Activated CD8-positive, alpha-beta T cell treated with anti-CD3 and anti-CD28 coated beads for 36 hours (primary cell): ENCODE measurements around the gene SDHB. TPM values are rescaled to one million over a fixed set of nuclear protein-coding genes. Genes with fewer than 3 reads are reported as not detected.

ENCODE experiments used
- ATAC-seq: fragments of 200-7000 bp; cut with Tn5 transposase; one replicate; pipeline ENCODE4 v1.10.0; 2021; ENCODE audit warnings: mild to moderate bottlenecking, moderate library complexity
- CTCF ChIA-PET: fragments of 350-600 bp; sonication (Branson Sonifier 250); formaldehyde crosslinking; loops from one replicate; lab custom pipeline; 2021; ENCODE audit warnings: antibody characterized with exemption; lab: Charles Lee
- POLR2A ChIA-PET: fragments of 350-600 bp; sonication (Branson Sonifier 250); formaldehyde crosslinking; loops from one replicate; lab custom pipeline; 2021; ENCODE audit warnings: antibody characterized with exemption; lab: Charles Lee
- DNase-seq: peaks from one replicate; pipeline ENCODE4 v3.0.0-alpha.2; 2020
- H3K27ac Mint-ChIP-seq: one replicate; pipeline ENCODE4 v1.8.0; 2021; ENCODE audit warnings: mild to moderate bottlenecking, mixed read lengths
- H3K27me3 Mint-ChIP-seq: one replicate; pipeline ENCODE4 v1.8.0; 2021; ENCODE audit warnings: mixed read lengths
- H3K36me3 Mint-ChIP-seq: one replicate; pipeline ENCODE4 v1.8.0; 2021; ENCODE audit warnings: low read depth, mixed read lengths
- H3K4me1 Mint-ChIP-seq: one replicate; pipeline ENCODE4 v1.8.0; 2021; ENCODE audit warnings: low read depth, mixed read lengths
- H3K4me3 Mint-ChIP-seq: one replicate; pipeline ENCODE4 v1.8.0; 2021; ENCODE audit warnings: mild to moderate bottlenecking, moderate library complexity, mixed read lengths
- H3K9me3 Mint-ChIP-seq: one replicate; pipeline ENCODE4 v1.8.0; 2021; ENCODE audit warnings: mixed read lengths
- CTCF ChIP-seq: fragments of 200-600 bp; IDR thresholded peaks from one replicate; pipeline ENCODE4 v1.8.0; 2022; ENCODE audit warnings: antibody characterized with exemption, mild to moderate bottlenecking
- intact Hi-C: fragments of 100-400 bp; cut with micrococcal nuclease; formaldehyde crosslinking; loops from one replicate; pipeline ENCODE4 v1.10.0; 2022
- total RNA-seq, 2 experiments: library from RNA; stranded (reverse); gene quantifications; one replicate each; pipeline ENCODE4 v1.2.3, GENCODE V29; 2021

Gene SDHB
- total RNA-seq, 2 experiments from 2014 or later = 135 to 148 TPM

GRCh38 chr1:17045150-17045549, 8.7 kb downstream of the SDHB start:
- no peak for DNase-seq
- CTCF ChIA-PET = interaction anchor here (1.8 to 4.5 kb wide), 3 partner anchors 11 to 93 kb away, joined by 5 to 22 read pairs (median 12); no protein-coding TSS in a partner anchor
- Mint-ChIP-seq H3K36me3 (peaks cover 28% of the 10 kb centered on the region), H3K27me3 (no peaks in the 10 kb centered on the region), H3K4me3 (no peak overlapping the region), H3K9me3 (no peaks in the 10 kb centered on the region), H3K27ac (no peak overlapping the region), H3K4me1 (peaks cover 18% of the 10 kb centered on the region)
- no peak for TF ChIP-seq CTCF
- ATAC-seq = no peak
- intact Hi-C loops = no loop called here
- POLR2A ChIA-PET = no interaction called here

- peaks cover 18% of the 10 kb centered on the region for H3K4me1 Mint-ChIP-seq
- POLR2A ChIA-PET = no interaction called here
- H3K9me3 Mint-ChIP-seq = no peaks in the 10 kb centered on the region
- no peaks in the 10 kb centered on the region for H3K27me3 Mint-ChIP-seq
- peaks cover 33% of the 10 kb centered on the region for H3K36me3 Mint-ChIP-seq
- CTCF ChIA-PET = no interaction called here
- intact Hi-C loops = no loop called here
- DNase-seq (no peak), ATAC-seq (no peak)
- no peak overlapping the region for H3K27ac Mint-ChIP-seq
- H3K4me3 Mint-ChIP-seq = no peak overlapping the region
- no peak for TF ChIP-seq CTCF
Observed at GRCh38 chr1:17043676-17044075, 10.2 kb downstream of the SDHB start.

- Mint-ChIP-seq H3K4me3 (no peak overlapping the region), H3K27me3 (no peaks in the 10 kb centered on the region), H3K36me3 (peaks cover 31% of the 10 kb centered on the region), H3K27ac (no peak overlapping the region), H3K4me1 (peaks cover 8% of the 10 kb centered on the region), H3K9me3 (no peaks in the 10 kb centered on the region)
- ChIA-PET CTCF (interaction anchor here (1.2 kb wide), 1 partner anchor 79 kb away, joined by 3 read pairs; no protein-coding TSS in a partner anchor), POLR2A (no interaction called here)
- DNase-seq = no peak
- intact Hi-C loops = no loop called here
- ATAC-seq = no peak
- TF ChIP-seq CTCF = no peak
Observed at GRCh38 chr1:17040135-17040534, 13.7 kb downstream of the SDHB start.

GRCh38 chr1:17039522-17039921, 14.3 kb downstream of the SDHB start:
- Mint-ChIP-seq H3K4me1 (peaks cover 5% of the 10 kb centered on the region), H3K36me3 (peaks cover 27% of the 10 kb centered on the region), H3K27ac (no peak overlapping the region), H3K9me3 (no peaks in the 10 kb centered on the region), H3K27me3 (no peaks in the 10 kb centered on the region), H3K4me3 (no peak overlapping the region)
- POLR2A ChIA-PET = no interaction called here
- ATAC-seq (no peak), DNase-seq (no peak)
- intact Hi-C loops = no loop called here
- CTCF ChIA-PET = no interaction called here
- no peak for TF ChIP-seq CTCF

GRCh38 chr1:17033481-17033880, 20.4 kb downstream of the SDHB start:
- Mint-ChIP-seq H3K4me1 (peaks cover 5% of the 10 kb centered on the region), H3K9me3 (no peaks in the 10 kb centered on the region), H3K36me3 (peaks cover 2% of the 10 kb centered on the region), H3K27me3 (no peaks in the 10 kb centered on the region), H3K4me3 (no peak overlapping the region), H3K27ac (no peak overlapping the region)
- intact Hi-C loops = no loop called here
- ChIA-PET POLR2A (interaction anchor here (0.9 kb wide), 2 partner anchors 13 to 21 kb away, joined by 3 to 4 read pairs; no protein-coding TSS in a partner anchor), CTCF (interaction anchor here (0.7 to 2.2 kb wide), 3 partner anchors 10 to 23 kb away, joined by 3 to 5 read pairs (median 3); no protein-coding TSS in a partner anchor)
- DNase-seq = no peak
- no peak for TF ChIP-seq CTCF
- ATAC-seq = no peak
